Sigmoid colon (tissue), 4 donors: Measurements from ENCODE around the gene HS6ST2.

Source experiments
- EP300 ChIP-seq, 4 donors: sonication (generic); formaldehyde crosslinking; IDR thresholded peaks; one replicate each; pipeline ENCODE4 v1.6.1; 2017; ENCODE audit warnings: antibody characterized with exemption in 4 of 4
- POLR2AphosphoS5 ChIP-seq, 4 donors: sonication (generic); formaldehyde crosslinking; IDR thresholded peaks; one replicate each; pipeline ENCODE4 v1.6.1; 2017; ENCODE audit warnings: antibody characterized with exemption in 4 of 4

- no peak for TF ChIP-seq EP300 (IDR thresholded peaks at IDR 0.05)
- no peak for TF ChIP-seq POLR2AphosphoS5 (IDR thresholded peaks at IDR 0.05)
Measured at GRCh38 chrX:132948648-132949260, 9.7 kb downstream of the HS6ST2 start.
